ENCODE data around the gene NDUFB2. TPM values are rescaled to one million over a fixed set of nuclear protein-coding genes. Genes with fewer than 3 reads are reported as not detected.

Gene NDUFB2
- total RNA-seq, 1 donor from 2014 or later: 161 TPM

GRCh38 chr7:140653319-140654108, 43.0 kb upstream of the NDUFB2 start:
- peak; percentile 87 for TF ChIP-seq CTCF (IDR thresholded peaks at IDR 0.05)
- Histone ChIP-seq H3K27ac (no peak overlapping the region), H3K9me3 (no peaks in the 10 kb centered on the region), H3K36me3 (no peaks in the 10 kb centered on the region), H3K4me3 (no peak overlapping the region), H3K27me3 (ENCODE audit: low read depth) (no peaks in the 10 kb centered on the region), H3K4me1 (peaks cover 21% of the 10 kb centered on the region)
- intact Hi-C loops (cut with DNase I): loop anchor here (5.0 kb wide), 1 partner anchor 136 kb away; no protein-coding TSS in a partner anchor
- DNase-seq (no peak), ATAC-seq (peak; percentile 74 to 76)

GRCh38 chr7:140654109-140654387, 42.5 kb upstream of the NDUFB2 start:
- no peaks in the 10 kb centered on the region for H3K9me3 ChIP-seq
- no peak overlapping the region for H3K27ac ChIP-seq
- H3K4me1 ChIP-seq: peaks cover 21% of the 10 kb centered on the region
- DNase-seq: no peak
- no peaks in the 10 kb centered on the region for H3K27me3 ChIP-seq (ENCODE audit: low read depth)
- intact Hi-C loops (cut with DNase I): loop anchor here (5.0 kb wide), 1 partner anchor 137 kb away; no protein-coding TSS in a partner anchor
- ATAC-seq: no peak
- no peak for TF ChIP-seq CTCF (IDR thresholded peaks at IDR 0.05)
- no peak overlapping the region for H3K4me3 ChIP-seq
- H3K36me3 ChIP-seq: no peaks in the 10 kb centered on the region

- Histone ChIP-seq H3K27me3 (ENCODE audit: low read depth) (no peaks in the 10 kb centered on the region), H3K4me1 (peaks cover 21% of the 10 kb centered on the region), H3K4me3 (no peak overlapping the region), H3K36me3 (no peaks in the 10 kb centered on the region), H3K9me3 (no peaks in the 10 kb centered on the region), H3K27ac (no peak overlapping the region)
- no peak for DNase-seq
- TF ChIP-seq CTCF (IDR thresholded peaks at IDR 0.05): no peak
- no peak for ATAC-seq
- intact Hi-C loops (cut with DNase I): loop anchor here (5.0 kb wide), 1 partner anchor 137 kb away; no protein-coding TSS in a partner anchor
These were observed 41.8 kb upstream of the NDUFB2 start for GRCh38 chr7:140654661-140655060.

GRCh38 chr7:140655511-140656408, 40.7 kb upstream of the NDUFB2 start:
- Histone ChIP-seq H3K27ac (peak overlapping the region; percentile 65), H3K36me3 (no peaks in the 10 kb centered on the region), H3K9me3 (no peaks in the 10 kb centered on the region), H3K4me3 (no peak overlapping the region), H3K27me3 (ENCODE audit: low read depth) (no peaks in the 10 kb centered on the region), H3K4me1 (peaks cover 21% of the 10 kb centered on the region)
- DNase-seq (no peak), ATAC-seq (peak in 1 of 2 donors; percentile 3)
- intact Hi-C loops (cut with DNase I): no loop called here
- no peak for TF ChIP-seq CTCF (IDR thresholded peaks at IDR 0.05)

GRCh38 chr7:140656548-140657515, 39.7 kb upstream of the NDUFB2 start:
- peak; percentile 71 for DNase-seq
- intact Hi-C loops (cut with DNase I): no loop called here

More at GRCh38 chr7:140656548-140657515, 39.7 kb upstream of the NDUFB2 start:
- Histone ChIP-seq H3K4me3 (peak overlapping the region; percentile 36), H3K4me1 (peaks cover 21% of the 10 kb centered on the region), H3K9me3 (no peaks in the 10 kb centered on the region), H3K27ac (peak overlapping the region; percentile 65), H3K27me3 (ENCODE audit: low read depth) (no peaks in the 10 kb centered on the region), H3K36me3 (no peaks in the 10 kb centered on the region)
- TF ChIP-seq CTCF (IDR thresholded peaks at IDR 0.05): no peak
- ATAC-seq: peak; percentile 89 to 94

All from lower lobe of right lung (tissue), 2 donors.